Activated naive CD4-positive, alpha-beta T cell treated with anti-CD3 and anti-CD28 coated beads for 36 hours (primary cell): ENCODE measurements around the gene UBE2Q2. TPM values are rescaled to one million over a fixed set of nuclear protein-coding genes. Genes with fewer than 3 reads are reported as not detected.

ENCODE experiments used
- CTCF ChIA-PET: fragments of 350-600 bp; sonication (Branson Sonifier 250); formaldehyde crosslinking; loops from one replicate; lab custom pipeline; 2021; ENCODE audit warnings: antibody characterized with exemption; lab: Charles Lee
- DNase-seq: peaks from one replicate; pipeline ENCODE4 v3.0.0-alpha.2; 2020
- H3K27ac Mint-ChIP-seq: one replicate; pipeline ENCODE4 v1.8.0; 2021; ENCODE audit warnings: mild to moderate bottlenecking, mixed read lengths
- H3K27me3 Mint-ChIP-seq: one replicate; pipeline ENCODE4 v1.8.0; 2021; ENCODE audit warnings: low read depth, mixed read lengths
- H3K36me3 Mint-ChIP-seq: one replicate; pipeline ENCODE4 v1.8.0; 2021; ENCODE audit warnings: low read depth, mixed read lengths
- H3K4me1 Mint-ChIP-seq: one replicate; pipeline ENCODE4 v1.8.0; 2021; ENCODE audit warnings: low read depth, mixed read lengths
- H3K4me3 Mint-ChIP-seq: one replicate; pipeline ENCODE4 v1.8.0; 2021; ENCODE audit warnings: mild to moderate bottlenecking, moderate library complexity, mixed read lengths
- H3K9me3 Mint-ChIP-seq: one replicate; pipeline ENCODE4 v1.8.0; 2021; ENCODE audit warnings: mixed read lengths
- intact Hi-C: fragments of 100-400 bp; cut with micrococcal nuclease; formaldehyde crosslinking; loops from one replicate; pipeline ENCODE4 v1.15.1; 2023
- total RNA-seq, 2 experiments: library from RNA; stranded (reverse); gene quantifications; one replicate each; pipeline ENCODE4 v1.2.3, GENCODE V29; 2021

UBE2Q2 gene
- total RNA-seq, 2 experiments from 2014 or later, result 14.7 to 15.4 TPM

GRCh38 chr15:75943246-75943645, 100.0 kb downstream of the UBE2Q2 start:
- no peak for DNase-seq
- Mint-ChIP-seq H3K27ac (no peak overlapping the region), H3K4me1 (no peaks in the 10 kb centered on the region), H3K4me3 (no peak overlapping the region), H3K27me3 (no peaks in the 10 kb centered on the region), H3K36me3 (peaks cover 12% of the 10 kb centered on the region), H3K9me3 (peaks cover 21% of the 10 kb centered on the region)
- intact Hi-C loops, result no loop called here
- CTCF ChIA-PET, result no interaction called here

GRCh38 chr15:75943713-75944215, 100.5 kb downstream of the UBE2Q2 start:
- no peak overlapping the region for H3K4me3 Mint-ChIP-seq
- H3K27ac Mint-ChIP-seq, result no peak overlapping the region
- peaks cover 16% of the 10 kb centered on the region for H3K9me3 Mint-ChIP-seq
- peaks cover 7% of the 10 kb centered on the region for H3K36me3 Mint-ChIP-seq
- DNase-seq, result no peak
- H3K27me3 Mint-ChIP-seq, result no peaks in the 10 kb centered on the region
- H3K4me1 Mint-ChIP-seq, result no peaks in the 10 kb centered on the region
- intact Hi-C loops, result no loop called here
- CTCF ChIA-PET, result no interaction called here

DNA sequence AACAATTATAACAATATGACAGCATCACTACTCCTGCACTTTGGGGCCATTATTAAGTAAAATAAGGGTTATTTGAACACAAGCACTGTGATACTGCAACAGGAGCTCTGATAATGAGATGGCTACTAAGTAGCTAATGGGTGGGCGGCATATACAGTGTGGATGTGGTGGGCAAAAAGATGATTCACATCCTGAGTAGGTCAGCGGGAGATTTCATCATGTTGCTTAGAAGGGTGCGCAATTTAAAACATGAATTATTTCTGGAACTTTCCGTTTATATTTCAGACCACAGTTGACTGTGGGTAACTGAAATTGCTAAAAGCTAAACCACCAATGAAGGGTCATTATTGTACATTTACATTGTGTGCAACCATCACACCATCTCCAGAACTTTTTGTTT, 102.7 kb downstream of the UBE2Q2 start:
- CTCF ChIA-PET, result no interaction called here
- no peak for DNase-seq
- no peak overlapping the region for H3K4me3 Mint-ChIP-seq
- no peaks in the 10 kb centered on the region for H3K36me3 Mint-ChIP-seq
- no peak overlapping the region for H3K27ac Mint-ChIP-seq
- peaks cover 8% of the 10 kb centered on the region for H3K27me3 Mint-ChIP-seq
- peaks cover under 1% of the 10 kb centered on the region for H3K9me3 Mint-ChIP-seq
- intact Hi-C loops, result no loop called here
- H3K4me1 Mint-ChIP-seq, result no peaks in the 10 kb centered on the region

GRCh38 chr15:75947092-75947491, 103.8 kb downstream of the UBE2Q2 start:
- intact Hi-C loops, result no loop called here
- DNase-seq, result no peak
- Mint-ChIP-seq H3K36me3 (no peaks in the 10 kb centered on the region), H3K4me1 (no peaks in the 10 kb centered on the region), H3K27me3 (peaks cover 8% of the 10 kb centered on the region), H3K9me3 (no peaks in the 10 kb centered on the region), H3K4me3 (no peak overlapping the region), H3K27ac (no peak overlapping the region)
- CTCF ChIA-PET, result no interaction called here

DNA sequence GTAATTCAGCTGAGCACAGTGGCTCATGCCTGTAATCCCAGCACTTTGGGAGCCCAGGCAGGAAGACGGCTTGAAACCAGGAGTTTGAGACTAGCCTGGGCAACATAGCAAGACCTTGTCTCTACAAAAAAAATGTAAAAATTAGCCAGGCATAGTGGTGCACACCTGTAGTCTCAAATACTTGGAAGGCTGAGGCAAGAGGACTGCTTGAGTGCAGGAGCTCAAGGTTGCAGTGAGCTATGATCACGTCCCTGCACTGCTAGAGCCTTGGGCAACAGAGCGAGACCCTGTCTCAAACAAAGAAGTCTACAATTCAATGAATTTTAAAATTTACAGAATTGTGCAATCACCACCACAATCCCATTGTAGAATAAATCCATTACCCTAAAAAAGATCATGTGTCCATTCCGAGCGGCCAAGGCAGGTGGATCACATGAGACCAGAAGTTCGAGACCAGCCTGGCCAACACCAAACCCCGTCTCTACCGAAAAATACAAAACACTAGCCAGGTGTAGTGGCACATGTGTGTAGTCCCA, 105.6 kb downstream of the UBE2Q2 start:
- Mint-ChIP-seq H3K27ac (no peak overlapping the region), H3K36me3 (no peaks in the 10 kb centered on the region), H3K27me3 (peaks cover 12% of the 10 kb centered on the region), H3K9me3 (no peaks in the 10 kb centered on the region), H3K4me1 (no peaks in the 10 kb centered on the region), H3K4me3 (no peak overlapping the region)
- intact Hi-C loops, result no loop called here
- no peak for DNase-seq
- CTCF ChIA-PET, result no interaction called here

Other genes with a start within 250 kb of the UBE2Q2 start
- 10 to 100 TPM; 28.5 to 33.1 TPM for gene SNUPN, start 217.7 kb upstream of the UBE2Q2 start, total RNA-seq
- gene IMP3, start 203.2 kb upstream of the UBE2Q2 start, total RNA-seq, result 10 to 100 TPM; 46.1 to 46.8 TPM
- gene SNX33, start 195.5 kb upstream of the UBE2Q2 start, total RNA-seq, result 1 to 10 TPM; 1.1 TPM
- gene CSPG4, start 130.6 kb upstream of the UBE2Q2 start, total RNA-seq, result not detected
- 10 to 100 TPM; 97.3 to 99.6 TPM for gene FBXO22, start 60.4 kb downstream of the UBE2Q2 start, total RNA-seq
- gene NRG4, start 169.0 kb downstream of the UBE2Q2 start, total RNA-seq, result not detected
- gene TMEM266, start 216.5 kb downstream of the UBE2Q2 start, total RNA-seq, result not detected